GOT3 (cell line): ENCODE measurements around the gene RAB40C.

Experiments
- DNase-seq: peaks from one replicate; lab custom pipeline; 2025; ENCODE audit warnings: mixed read lengths; lab: John Stamatoyannopoulos, UW

RAB40C gene

GRCh38 chr16:589658-590187 is at the start of gene RAB40C:
RAB40C (plus strand) TSS chr16:590066; CDS start chr16:590292, 226 bp downstream.
- peak; percentile 98 for DNase-seq

GRCh38 chr16:540645-541340 is 49.1 kb upstream of the RAB40C start:
- DNase-seq: no peak

GRCh38 chr16:543301-544164 is 46.3 kb upstream of the RAB40C start:
- DNase-seq: no peak

- no peak for DNase-seq
Observed at GRCh38 chr16:544517-544916, 45.3 kb upstream of the RAB40C start.

GRCh38 chr16:546909-547770 is 42.7 kb upstream of the RAB40C start:
- DNase-seq: no peak

GRCh38 chr16:548586-548985 is 41.3 kb upstream of the RAB40C start:
- no peak for DNase-seq

GRCh38 chr16:549544-550263 is 40.2 kb upstream of the RAB40C start:
- no peak for DNase-seq

GRCh38 chr16:551210-551609 is 38.7 kb upstream of the RAB40C start:
- no peak for DNase-seq

- DNase-seq: no peak
Observed at GRCh38 chr16:552171-552570, 37.7 kb upstream of the RAB40C start.

- no peak for DNase-seq
Observed at GRCh38 chr16:553601-554296, 36.1 kb upstream of the RAB40C start.

- no peak for DNase-seq
Observed at GRCh38 chr16:554297-554621, 35.6 kb upstream of the RAB40C start.

GRCh38 chr16:554640-555365 is 35.1 kb upstream of the RAB40C start:
- DNase-seq: peak; percentile 21

- no peak for DNase-seq
Observed at GRCh38 chr16:555528-556473, 34.1 kb upstream of the RAB40C start.

- no peak for DNase-seq
Observed at GRCh38 chr16:556474-557173, 33.2 kb upstream of the RAB40C start.

- no peak for DNase-seq
Observed at GRCh38 chr16:557463-558297, 32.2 kb upstream of the RAB40C start.

GRCh38 chr16:558298-559020 is 31.4 kb upstream of the RAB40C start:
- no peak for DNase-seq

- DNase-seq: no peak
Observed at GRCh38 chr16:559021-559380, 30.9 kb upstream of the RAB40C start.
